H9 (cell line): Measurements from ENCODE around the gene TRIM39. TPM values are rescaled to one million over a fixed set of nuclear protein-coding genes. Genes with fewer than 3 reads are reported as not detected.

Experiments used
- DNase-seq: peaks from one replicate; pipeline ENCODE4 v3.0.0-alpha.2; 2017
- H2AFZ ChIP-seq: one replicate; pipeline ENCODE4 v1.6.1; 2013; ENCODE audit warnings: mild to moderate bottlenecking, low read length, control low read depth, moderate library complexity
- H2AK5ac ChIP-seq: 2 replicates; pipeline ENCODE4 v1.6.1; 2013; ENCODE audit warnings: low read length, control low read depth, mixed read lengths; ENCODE audit not compliant: insufficient read length
- H2BK120ac ChIP-seq: one replicate; pipeline ENCODE4 v1.6.1; 2013; ENCODE audit warnings: low read depth, mild to moderate bottlenecking, low read length, control low read depth, inconsistent platforms; ENCODE audit not compliant: poor library complexity, severe bottlenecking
- H2BK12ac ChIP-seq: 2 replicates; pipeline ENCODE4 v1.6.1; 2013; ENCODE audit warnings: low read length, control low read depth, mixed read lengths, low read depth; ENCODE audit not compliant: insufficient read length
- H2BK15ac ChIP-seq: 2 replicates; pipeline ENCODE4 v1.6.1; 2013; ENCODE audit warnings: low read depth, low read length, control low read depth
- H2BK20ac ChIP-seq: one replicate; pipeline ENCODE4 v1.6.1; 2013; ENCODE audit warnings: low read depth, mild to moderate bottlenecking, low read length, control low read depth, inconsistent platforms; ENCODE audit not compliant: poor library complexity, severe bottlenecking
- H2BK5ac ChIP-seq: 2 replicates; pipeline ENCODE4 v1.6.1; 2013; ENCODE audit warnings: low read length, control low read depth, mixed read lengths; ENCODE audit not compliant: insufficient read length
- H3K14ac ChIP-seq: 2 replicates; pipeline ENCODE4 v1.6.1; 2013; ENCODE audit warnings: low read length, control low read depth; ENCODE audit not compliant: insufficient read depth
- H3K18ac ChIP-seq: 2 replicates; pipeline ENCODE4 v1.6.1; 2013; ENCODE audit warnings: low read depth, mild to moderate bottlenecking, mixed read lengths, low read length, control low read depth; ENCODE audit not compliant: insufficient read length
- H3K23ac ChIP-seq: 2 replicates; pipeline ENCODE4 v1.6.1; 2013; ENCODE audit warnings: low read length, control low read depth, mixed read lengths, low read depth; ENCODE audit not compliant: insufficient read length
- H3K23me2 ChIP-seq: 2 replicates; pipeline ENCODE4 v1.6.1; 2013; ENCODE audit warnings: low read depth, mild to moderate bottlenecking, mixed read lengths, low read length, control low read depth; ENCODE audit not compliant: insufficient read length, poor library complexity, severe bottlenecking
- H3K27ac ChIP-seq: 2 replicates; pipeline ENCODE4 v1.5.1; 2013; ENCODE audit warnings: low read length, control low read depth, mixed read lengths, low read depth; ENCODE audit not compliant: insufficient read length
- H3K27me3 ChIP-seq: 2 replicates; pipeline ENCODE4 v1.6.1; 2013; ENCODE audit warnings: low read length, control low read depth, inconsistent platforms; ENCODE audit not compliant: insufficient read depth
- H3K4ac ChIP-seq: 2 replicates; pipeline ENCODE4 v1.6.1; 2013; ENCODE audit warnings: low read depth, mild to moderate bottlenecking, control low read depth, inconsistent platforms, low read length, moderate library complexity
- H3K4me1 ChIP-seq: 2 replicates; pipeline ENCODE4 v1.6.1; 2013; ENCODE audit warnings: low read length, control low read depth, inconsistent platforms; ENCODE audit not compliant: insufficient read depth
- H3K4me2 ChIP-seq: 2 replicates; pipeline ENCODE4 v1.6.1; 2013; ENCODE audit warnings: low read length, control low read depth, mixed read lengths; ENCODE audit not compliant: insufficient read length, insufficient read depth
- H3K56ac ChIP-seq: 2 replicates; pipeline ENCODE4 v1.6.1; 2013; ENCODE audit warnings: low read depth, mild to moderate bottlenecking, mixed read lengths, low read length, control low read depth; ENCODE audit not compliant: insufficient read length
- H3K79me1 ChIP-seq: 2 replicates; pipeline ENCODE4 v1.6.1; 2013; ENCODE audit warnings: low read depth, mild to moderate bottlenecking, moderate library complexity, low read length, control low read depth, inconsistent platforms; ENCODE audit not compliant: insufficient read depth, poor library complexity, severe bottlenecking
- H3K79me2 ChIP-seq: 2 replicates; pipeline ENCODE4 v1.6.1; 2013; ENCODE audit warnings: low read length, control low read depth, inconsistent platforms; ENCODE audit not compliant: insufficient read depth
- H3K9ac ChIP-seq: 2 replicates; pipeline ENCODE4 v1.6.1; 2013; ENCODE audit warnings: low read length, control low read depth, mixed read lengths; ENCODE audit not compliant: insufficient read length; ENCODE audit errors: extremely low read depth
- H3K9me3 ChIP-seq: one replicate; pipeline ENCODE4 v1.6.1; 2013; ENCODE audit warnings: low read depth, low read length, inconsistent platforms; ENCODE audit not compliant: control insufficient read depth
- H3T11ph ChIP-seq: one replicate; pipeline ENCODE4 v1.6.1; 2013; ENCODE audit warnings: mild to moderate bottlenecking, low read length, control low read depth, inconsistent platforms
- H4K20me1 ChIP-seq: one replicate; pipeline ENCODE4 v1.6.1; 2013; ENCODE audit not compliant: control insufficient read depth, insufficient read length, insufficient read depth
- H4K5ac ChIP-seq: 2 replicates; pipeline ENCODE4 v1.6.1; 2013; ENCODE audit warnings: low read depth, mild to moderate bottlenecking, mixed read lengths, low read length, control low read depth; ENCODE audit not compliant: insufficient read length
- H4K8ac ChIP-seq: replicated peaks from 2 replicates; pipeline ENCODE4 v1.6.1; 2013; ENCODE audit warnings: low read length, control low read depth, mixed read lengths, low read depth; ENCODE audit not compliant: insufficient read length
- H4K91ac ChIP-seq: 2 replicates; pipeline ENCODE4 v1.6.1; 2013; ENCODE audit warnings: low read depth, mild to moderate bottlenecking, moderate library complexity, mixed read lengths, low read length, control low read depth; ENCODE audit not compliant: insufficient read length
- H3K27ac Mint-ChIP-seq, 3 experiments: 2 replicates in 2 of 3; 3 replicates in 1 of 3; pipeline ENCODE4 v1.8.0; 2020 to 2021; ENCODE audit warnings: mixed read lengths in 3 of 3, mild to moderate bottlenecking in 1 of 3, moderate library complexity in 1 of 3
- H3K27me3 Mint-ChIP-seq: 2 replicates; pipeline ENCODE4 v1.8.0; 2021; ENCODE audit warnings: low read depth, mild to moderate bottlenecking, moderate library complexity, mixed read lengths
- H3K36me3 Mint-ChIP-seq, 3 experiments: 2 replicates in 2 of 3; 3 replicates in 1 of 3; pipeline ENCODE4 v1.8.0; 2020 to 2021; ENCODE audit warnings: low read depth in 3 of 3, mixed read lengths in 3 of 3; ENCODE audit not compliant: insufficient read depth in 1 of 3
- H3K4me1 Mint-ChIP-seq, 2 experiments: 2 replicates each; pipeline ENCODE4 v1.8.0; 2020; ENCODE audit warnings: mixed read lengths in 2 of 2
- H3K4me3 Mint-ChIP-seq, 2 experiments: 2 replicates in 1 of 2; 3 replicates in 1 of 2; pipeline ENCODE4 v1.8.0; 2020 to 2021; ENCODE audit warnings: mild to moderate bottlenecking in 2 of 2, mixed read lengths in 2 of 2, moderate library complexity in 1 of 2
- H3K9me3 Mint-ChIP-seq, 2 experiments: 2 replicates in 1 of 2; 3 replicates in 1 of 2; pipeline ENCODE4 v1.8.0; 2020; ENCODE audit warnings: mild to moderate bottlenecking in 2 of 2, mixed read lengths in 2 of 2, moderate library complexity in 1 of 2
- CTCF ChIP-seq: fragments of 200-600 bp; sonication (generic); conservative IDR thresholded peaks from 3 replicates; pipeline ENCODE4 v1.8.0; 2021; ENCODE audit warnings: antibody characterized with exemption, mild to moderate bottlenecking
- WGBS: extraction: QIAGEN DNeasy Blood & Tissue Kit; methylation state at CpG from one replicate; pipeline ENCODE4 v1.1.7; 2013; ENCODE audit warnings: missing lambda C conversion rate, low lambda C conversion rate, mixed read lengths; ENCODE audit not compliant: insufficient read length; ENCODE audit errors: extremely low coverage; 5-methylcytosine and 5-hydroxymethylcytosine counted together
- total RNA-seq: library from RNA; stranded (reverse); gene quantifications from 2 replicates; pipeline ENCODE4 v1.2.1, GENCODE V29; 2021

The TRIM39 gene
- total RNA-seq, 1 experiment from 2014 or later = 26.2 TPM

- Mint-ChIP-seq H3K36me3 (no peaks in the 10 kb centered on the region), H3K27ac (no peak overlapping the region), H3K4me1 (peaks cover 11 to 12% of the 10 kb centered on the region in 2 experiments), H3K9me3 (peaks cover 0 to 5% of the 10 kb centered on the region in 2 experiments), H3K4me3 (no peak overlapping the region), H3K27me3 (peaks cover 57% of the 10 kb centered on the region)
- H3K23me2 ChIP-seq = peaks cover 7% of the 10 kb centered on the region
- H3K23ac ChIP-seq = no peak overlapping the region
- H3K4ac ChIP-seq = no peak overlapping the region
- no peak overlapping the region for H2BK120ac ChIP-seq
- H2BK15ac ChIP-seq = no peak overlapping the region
- no peak overlapping the region for H4K5ac ChIP-seq
- no peak overlapping the region for H3T11ph ChIP-seq
- H2BK20ac ChIP-seq = no peak overlapping the region
- WGBS = 100% methylated on average over 2 of the region's 2 CpGs
- H3K4me1 ChIP-seq = 0 out of 2 replicates have a peak, but pooled peaks cover 2% of the 10 kb centered on the region
- H2AK5ac ChIP-seq = no peak overlapping the region
- no peak overlapping the region for H3K56ac ChIP-seq
- H3K79me1 ChIP-seq = no peaks in the 10 kb centered on the region
- no peak for TF ChIP-seq CTCF
- no peak overlapping the region for H4K8ac ChIP-seq
- no peak overlapping the region for H3K9ac ChIP-seq
- no peak overlapping the region for H2BK12ac ChIP-seq
- no peak overlapping the region for H2AFZ ChIP-seq
- no peaks in the 10 kb centered on the region for H3K9me3 ChIP-seq
- H3K27ac ChIP-seq = no peak overlapping the region
- no peaks in the 10 kb centered on the region for H4K20me1 ChIP-seq
- H3K79me2 ChIP-seq = no peaks in the 10 kb centered on the region
- no peak overlapping the region for H3K14ac ChIP-seq
- DNase-seq = no peak
- peaks cover 4% of the 10 kb centered on the region; the same call in 1 of the 2 replicates for H3K27me3 ChIP-seq
- H3K4me2 ChIP-seq = no peak overlapping the region
- H2BK5ac ChIP-seq = no peak overlapping the region
- no peak overlapping the region for H4K91ac ChIP-seq
- no peak overlapping the region for H3K18ac ChIP-seq
These were observed 34.9 kb downstream of the TRIM39 start for GRCh38 chr6:30361661-30362060.
